DMS153 treated with DMSO at 0.1 percent for 48 hours (cell line): Measurements from ENCODE around the gene CD19.
"Not testable (repeated sequence)": the region's sequence is repeated elsewhere in the genome, so short reads cannot be mapped to it uniquely, and the experiment has no call there.

Experiments used
- DNase-seq: peaks from one replicate; lab custom pipeline; 2025; ENCODE audit not compliant: unreplicated experiment; lab: John Stamatoyannopoulos, UW

CD19 gene

GRCh38 chr16:28931801-28932225 is at the start of gene CD19:
TSS of gene CD19 (plus strand) at chr16:28931971. CDS start at chr16:28932001, 30 bp downstream.
- no peak for DNase-seq

GRCh38 chr16:28882551-28883160 is 49.1 kb upstream of the CD19 start:
- no peak for DNase-seq

- peak; percentile 7 for DNase-seq
Measured at GRCh38 chr16:28883221-28883996, 48.4 kb upstream of the CD19 start.

GRCh38 chr16:28884045-28884444 is 47.7 kb upstream of the CD19 start:
- DNase-seq, result no peak

GRCh38 chr16:28886945-28887344 is 44.8 kb upstream of the CD19 start:
- DNase-seq, result no peak

GRCh38 chr16:28890355-28890754 is 41.4 kb upstream of the CD19 start:
- not testable (repeated sequence) for DNase-seq

- DNase-seq, result no peak
Measured at GRCh38 chr16:28891964-28892890, 39.5 kb upstream of the CD19 start.

- DNase-seq, result no peak
Measured at GRCh38 chr16:28893291-28893690, 38.5 kb upstream of the CD19 start.

- no peak for DNase-seq
Measured at GRCh38 chr16:28895609-28896008, 36.2 kb upstream of the CD19 start.

GRCh38 chr16:28897826-28898225 is 33.9 kb upstream of the CD19 start:
- DNase-seq, result no peak

- no peak for DNase-seq
Measured at GRCh38 chr16:28898266-28898665, 33.5 kb upstream of the CD19 start.

- DNase-seq, result no peak
Measured at GRCh38 chr16:28898942-28899341, 32.8 kb upstream of the CD19 start.

- no peak for DNase-seq
Measured at GRCh38 chr16:28899882-28900590, 31.7 kb upstream of the CD19 start.

- DNase-seq, result no peak
Measured at GRCh38 chr16:28900601-28901000, 31.2 kb upstream of the CD19 start.

GRCh38 chr16:28901862-28902261 is 29.9 kb upstream of the CD19 start:
- DNase-seq, result no peak

GRCh38 chr16:28902909-28903308 is 28.9 kb upstream of the CD19 start:
- no peak for DNase-seq

- no peak for DNase-seq
Measured at GRCh38 chr16:28903344-28904042, 28.3 kb upstream of the CD19 start.

GRCh38 chr16:28904363-28904762 is 27.4 kb upstream of the CD19 start:
- no peak for DNase-seq

- DNase-seq, result no peak
Measured at GRCh38 chr16:28904828-28905227, 26.9 kb upstream of the CD19 start.

- no peak for DNase-seq
Measured at GRCh38 chr16:28905229-28905754, 26.5 kb upstream of the CD19 start.
